ENCODE results near the gene ORC3.
"Not testable (repeated sequence)": the region's sequence is repeated elsewhere in the genome, so short reads cannot be mapped to it uniquely, and the experiment has no call there.

ORC3 gene

DNA sequence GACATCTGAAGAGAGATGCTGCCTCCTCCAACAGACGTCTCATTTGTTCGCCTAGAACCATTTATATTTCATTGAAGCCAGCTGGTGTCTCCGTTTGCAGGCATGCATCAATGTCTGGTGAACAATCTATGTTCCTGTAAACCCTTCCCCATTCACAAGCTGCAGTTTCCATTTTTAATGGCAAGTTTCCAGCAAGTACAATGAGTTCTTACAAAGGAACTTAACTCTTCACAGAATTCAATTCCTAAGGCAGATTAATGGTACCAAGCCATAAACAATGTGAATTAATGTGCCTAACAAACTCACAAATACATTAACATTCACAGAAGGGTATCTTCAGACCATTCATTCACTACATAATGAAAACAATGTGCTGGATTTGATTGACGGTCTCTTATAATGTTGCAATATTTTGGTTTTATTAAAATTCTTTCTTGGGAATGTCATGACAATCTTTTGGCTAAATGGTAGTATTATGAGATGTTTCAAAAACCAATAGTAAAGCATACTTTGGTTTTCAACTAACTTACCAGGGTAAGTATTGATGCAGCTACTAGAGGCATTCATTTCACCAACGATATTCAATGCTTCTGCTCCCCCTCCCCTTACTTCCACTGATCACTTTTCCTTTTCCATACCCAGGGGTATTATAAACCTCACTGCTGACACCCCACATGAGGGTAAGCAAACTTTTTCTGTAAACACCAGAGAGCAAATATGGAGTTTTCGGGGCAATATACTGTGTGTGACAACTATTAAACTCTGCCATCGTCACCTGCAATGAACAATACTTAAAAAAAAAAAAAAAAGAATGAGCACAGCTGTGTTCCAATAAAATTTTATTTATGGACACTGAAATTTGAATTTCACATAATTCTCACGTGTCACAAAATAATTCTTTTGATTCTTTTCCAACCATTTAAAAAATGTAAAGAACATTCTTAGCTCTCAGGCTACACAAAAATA is 107.9 kb downstream of the ORC3 start:
- DNase-seq (ENCODE audit: low read depth), result no peak

- DNase-seq (ENCODE audit: low read depth), result no peak
These were observed 108.6 kb downstream of the ORC3 start for GRCh38 chr6:87698547-87699006.

DNA sequence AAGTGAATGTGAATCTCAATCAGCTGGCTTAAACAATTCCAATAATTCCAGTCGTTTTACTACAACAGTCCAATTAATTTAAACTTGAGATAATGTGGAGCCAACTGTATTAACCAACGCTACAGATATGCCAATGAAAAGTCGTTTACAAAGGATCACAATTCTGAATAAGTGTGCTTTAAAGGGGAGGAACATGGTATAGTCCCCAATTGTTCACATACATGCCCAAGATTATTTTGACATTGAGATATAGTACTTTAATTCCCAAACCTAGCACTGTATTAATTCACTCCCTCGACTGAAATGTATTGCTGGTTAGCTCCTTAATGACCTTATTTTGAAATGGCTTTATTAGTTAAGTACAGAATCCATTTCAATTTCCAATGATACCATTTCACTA is 109.6 kb downstream of the ORC3 start:
- no peak for DNase-seq (ENCODE audit: low read depth)

DNA sequence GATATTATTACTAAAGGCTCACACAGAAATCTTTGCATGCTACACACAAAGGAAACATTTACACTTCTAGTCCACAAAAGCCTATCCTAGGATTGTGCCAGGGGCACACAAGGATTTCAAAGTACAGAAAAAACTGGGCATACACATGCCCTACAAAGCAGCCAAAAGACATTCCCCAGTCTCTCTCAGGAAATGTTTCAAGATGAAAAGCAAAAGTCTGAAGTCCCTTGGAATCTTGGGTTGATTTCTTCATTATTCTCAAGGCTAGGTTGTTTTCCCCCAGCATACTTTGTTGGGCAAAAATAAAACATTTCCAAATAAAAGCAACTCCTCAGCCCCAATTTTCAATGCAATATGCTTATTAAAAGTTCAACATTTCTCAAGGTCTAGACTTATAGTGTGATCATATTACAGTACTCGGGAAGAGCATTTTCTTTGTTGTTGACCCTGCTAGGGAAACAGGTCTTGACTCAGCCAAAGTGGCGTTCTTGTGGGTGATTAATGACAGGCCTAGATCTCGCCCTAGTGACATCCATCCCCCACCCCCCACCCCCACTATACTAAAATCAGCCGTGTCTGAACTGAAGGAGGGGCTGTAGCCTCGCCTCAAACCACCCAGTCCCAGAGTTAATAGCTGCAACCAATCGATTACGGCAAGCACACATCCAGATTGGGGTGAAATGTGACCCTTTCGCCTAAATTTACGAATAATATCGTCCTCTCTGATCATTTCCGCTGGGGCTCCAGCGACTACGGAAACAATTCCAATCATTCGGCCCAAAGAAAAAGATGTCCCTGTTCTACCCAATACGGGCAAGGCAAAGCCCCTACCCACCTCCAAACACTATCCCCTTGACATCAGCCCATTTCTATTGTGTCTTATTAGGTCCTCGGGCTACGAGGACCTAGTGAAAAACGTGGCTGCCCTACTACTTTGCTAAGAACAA is 110.7 kb downstream of the ORC3 start:
- DNase-seq (ENCODE audit: low read depth), result no peak

GRCh38 chr6:87701344-87701675 is 111.4 kb downstream of the ORC3 start:
- DNase-seq (ENCODE audit: low read depth), result no peak

DNA sequence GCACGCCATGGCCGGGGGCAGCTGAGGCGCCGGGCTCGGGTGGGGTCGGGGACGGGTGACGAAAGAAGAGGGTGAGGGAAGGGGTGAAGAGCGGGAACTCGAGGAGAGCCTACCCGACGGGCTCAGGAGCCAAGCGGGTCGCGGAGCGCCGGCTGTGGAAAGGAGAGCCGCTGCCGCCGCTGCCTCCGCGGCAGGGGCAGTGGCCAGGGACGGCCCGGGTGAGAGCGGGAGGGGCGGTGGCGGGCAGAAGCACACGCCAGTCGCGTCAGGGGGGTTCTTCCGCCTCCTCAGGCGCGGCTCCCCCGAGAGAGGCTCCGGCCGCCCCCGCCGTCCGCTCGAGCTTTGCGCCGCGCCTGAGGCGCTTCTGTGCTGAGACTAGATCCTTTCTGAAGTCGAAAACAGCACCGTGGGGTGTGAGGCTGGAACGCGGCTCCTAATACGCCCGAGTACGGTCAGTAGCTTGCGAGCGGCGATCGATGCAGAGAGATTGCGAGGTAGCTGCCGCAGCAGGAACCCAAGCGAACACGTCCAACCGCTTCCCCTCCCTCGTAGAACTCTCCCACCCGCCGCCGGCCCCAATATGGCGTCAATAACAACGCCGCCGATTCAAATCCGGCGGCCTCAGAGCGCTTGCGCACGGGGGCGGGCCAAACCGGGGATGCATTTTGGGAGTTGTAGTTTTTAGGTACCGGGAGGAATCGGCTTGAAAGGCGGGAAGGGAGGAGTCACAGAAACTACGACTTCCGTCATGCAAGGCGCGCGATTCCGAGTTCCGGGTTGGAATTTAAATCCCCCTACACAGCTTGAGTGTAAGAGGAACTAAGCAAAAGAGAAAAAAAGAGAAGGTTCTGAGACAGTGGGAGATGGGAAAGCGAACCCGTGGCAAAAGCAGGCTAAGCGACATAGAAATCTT is 112.0 kb downstream of the ORC3 start, which contains the start of gene AKIRIN2:
Gene AKIRIN2 (minus strand): TSS at position 558 of the 913 bp plus-strand sequence. CDS start 549 bp downstream, at position 9.
- peak; percentile 99 for DNase-seq (ENCODE audit: low read depth)

DNA sequence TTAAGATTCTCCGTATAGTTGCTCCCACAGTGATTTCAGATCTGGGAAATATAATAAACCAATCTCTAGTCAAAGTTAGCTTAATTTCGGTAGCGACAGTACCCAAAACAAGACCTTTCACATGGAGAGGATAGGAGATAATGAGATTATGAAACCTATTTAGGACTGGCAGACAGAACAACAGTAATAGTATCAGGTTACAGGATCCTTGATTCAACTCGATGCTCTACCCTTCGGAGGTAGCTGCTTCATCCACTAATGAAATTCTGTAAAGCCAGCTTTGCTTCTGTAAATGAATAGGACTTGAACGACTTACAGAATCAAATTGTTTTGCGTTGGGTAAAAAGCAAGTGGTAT is 112.6 kb downstream of the ORC3 start:
- no peak for DNase-seq (ENCODE audit: low read depth)

DNA sequence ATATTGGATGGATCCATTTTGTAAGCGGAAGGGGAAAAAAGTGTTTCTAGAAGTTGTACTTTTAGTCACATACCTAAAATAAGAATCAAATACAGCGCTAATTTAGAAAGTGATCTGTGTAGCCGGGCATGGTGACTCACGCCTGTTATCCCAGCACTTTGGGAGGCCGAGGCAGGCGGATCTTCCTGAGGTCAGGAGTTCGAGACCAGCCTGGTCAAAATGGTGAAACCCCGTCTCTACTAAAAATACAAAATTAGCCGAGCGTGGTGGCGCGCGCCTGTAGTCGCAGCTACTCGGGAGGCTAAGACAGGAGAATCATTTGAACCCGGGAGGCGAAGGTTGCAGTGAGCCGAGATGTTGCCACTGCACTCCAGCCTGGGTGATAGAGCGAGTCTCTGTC is 113.1 kb downstream of the ORC3 start:
- DNase-seq (ENCODE audit: low read depth), result not testable (repeated sequence)

- no peak for DNase-seq (ENCODE audit: low read depth)
These were observed 115.2 kb downstream of the ORC3 start for GRCh38 chr6:87705070-87705691.

DNA sequence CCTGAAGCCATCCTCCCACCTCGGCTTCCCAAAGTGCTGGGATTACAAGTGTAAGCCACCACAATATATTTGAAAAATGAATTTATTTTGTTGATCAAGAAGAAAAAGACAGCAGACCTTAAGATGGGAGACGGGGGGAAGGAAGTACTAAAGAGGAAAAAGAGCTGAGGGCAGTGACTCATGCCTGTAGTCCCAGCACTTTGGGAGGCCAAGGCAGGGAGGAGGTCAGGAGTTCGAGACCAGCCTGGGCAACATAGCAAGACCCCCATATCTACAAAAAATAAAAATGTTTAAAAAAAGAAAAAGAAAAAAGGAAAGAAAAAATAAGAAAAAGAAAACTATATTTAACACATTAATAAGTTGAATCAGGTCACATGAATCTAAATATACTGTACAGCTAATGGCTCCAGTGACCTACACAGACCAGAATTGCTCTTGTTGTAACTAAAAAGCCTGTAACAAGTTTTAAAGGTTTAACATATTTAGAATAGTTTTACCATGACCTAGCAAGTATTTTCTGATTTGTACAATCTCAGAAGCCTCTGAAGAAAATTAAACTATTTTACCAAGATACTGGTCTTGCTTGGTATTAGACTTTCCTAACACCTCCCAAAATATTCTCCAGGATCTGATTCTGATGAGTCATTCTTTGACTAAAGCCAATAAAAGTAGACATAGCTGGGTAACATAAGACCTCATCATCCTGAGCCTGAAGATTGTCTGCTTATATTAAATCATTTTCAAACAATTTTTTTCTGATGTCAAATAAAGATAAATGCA is 116.4 kb downstream of the ORC3 start:
- no peak for DNase-seq (ENCODE audit: low read depth)

DNA sequence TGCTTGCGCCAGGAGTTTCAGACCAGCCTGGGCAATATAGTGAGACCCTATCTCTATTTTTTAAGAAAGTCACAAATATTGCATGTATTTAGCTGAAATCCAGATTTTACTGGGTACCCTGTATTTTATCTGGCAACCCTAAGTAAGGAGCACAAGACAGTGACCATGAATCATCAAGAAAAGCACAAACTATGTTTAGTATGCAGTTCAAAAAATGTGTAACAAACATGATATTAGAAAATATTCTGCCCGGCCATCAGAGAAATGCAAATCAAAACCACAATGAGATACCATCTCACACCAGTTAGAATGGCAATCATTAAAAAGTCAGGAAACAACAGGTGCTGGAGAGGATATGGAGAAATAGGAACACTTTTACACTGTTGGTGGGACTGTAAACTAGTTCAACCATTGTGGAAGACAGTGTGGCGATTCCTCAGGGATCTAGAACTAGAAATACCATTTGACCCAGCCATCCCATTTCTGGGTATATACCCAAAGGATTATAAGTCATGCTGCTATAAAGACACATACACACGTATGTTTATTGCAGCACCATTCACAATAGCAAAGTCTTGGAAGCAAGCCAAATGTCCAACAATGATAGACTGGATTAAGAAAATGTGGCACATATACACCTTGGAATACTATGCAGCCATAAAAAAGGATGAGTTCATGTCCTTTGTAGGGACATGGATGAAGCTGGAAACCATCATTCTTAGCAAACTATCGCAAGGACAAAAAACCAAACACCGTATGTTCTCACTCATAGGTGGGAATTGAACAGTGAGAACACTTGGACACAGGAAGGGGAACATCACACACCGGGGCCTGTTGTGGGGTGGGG is 118.9 kb downstream of the ORC3 start:
- DNase-seq (ENCODE audit: low read depth), result not testable (repeated sequence)

DNA sequence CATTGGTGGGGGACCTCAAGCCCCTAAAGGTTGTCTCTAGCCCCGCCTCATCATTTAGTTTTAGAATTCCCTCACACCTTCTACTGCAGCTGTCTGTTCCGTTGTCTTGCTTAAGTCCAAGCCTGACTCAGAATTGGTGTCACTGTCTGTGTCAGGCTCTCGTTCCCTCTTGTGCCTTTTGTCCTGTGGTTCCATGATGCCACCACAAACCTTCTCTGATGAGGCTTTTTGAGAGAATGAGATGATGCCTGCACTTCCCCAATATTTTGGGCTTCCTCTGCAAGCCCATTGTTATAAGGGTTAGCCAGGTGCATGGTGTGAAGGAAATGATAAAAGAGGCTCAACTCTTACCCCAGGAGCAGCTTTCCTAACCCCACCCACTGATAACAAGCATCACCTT is 120.2 kb downstream of the ORC3 start:
- no peak for DNase-seq (ENCODE audit: low read depth)

GRCh38 chr6:87712713-87713112 is 122.8 kb downstream of the ORC3 start:
- DNase-seq (ENCODE audit: low read depth), result not testable (repeated sequence)

- DNase-seq (ENCODE audit: low read depth), result no peak
These were observed 124.3 kb downstream of the ORC3 start for GRCh38 chr6:87714093-87714842.
